Measurements from ENCODE around the gene GMPR2. TPM values are rescaled to one million over a fixed set of nuclear protein-coding genes. Genes with fewer than 3 reads are reported as not detected.
A peak's percentile ranks its signal among the peaks of the same experiment; 100 is the strongest.

Gene GMPR2
- total RNA-seq = 10 to 100 TPM; 70.6 to 71.3 TPM

GRCh38 chr14:24232645-24233537, at the start of gene GMPR2:
GMPR2 (plus strand) TSS chr14:24232929; CDS start chr14:24233254, 325 bp downstream.
- peak within 1 kb of the TSS; percentile 95 for H3K27ac Mint-ChIP-seq
- ATAC-seq (peak; percentile 57), DNase-seq (peak; percentile 54)
- H3K36me3 Mint-ChIP-seq = peaks cover 31% of the 10 kb centered on the region
- CTCF ChIA-PET = interaction anchor here (1.0 to 21.6 kb wide), 4 partner anchors 10 to 101 kb away, joined by 3 to 541 read pairs (median 14); partner anchors contain the start of genes CIDEB, DHRS1, IRF9 and LTB4R
- peaks cover 54% of the 10 kb centered on the region for H3K4me1 Mint-ChIP-seq
- no peaks in the 10 kb centered on the region for H3K27me3 Mint-ChIP-seq
- H3K4me3 Mint-ChIP-seq = peak within 1 kb of the TSS; percentile 84
- H3K9me3 Mint-ChIP-seq (ENCODE audit: low read depth) = no peaks in the 10 kb centered on the region

GRCh38 chr14:24183014-24183481, 49.7 kb upstream of the GMPR2 start:
- Mint-ChIP-seq H3K36me3 (peaks cover 16% of the 10 kb centered on the region), H3K27ac (no peak overlapping the region), H3K4me3 (no peak overlapping the region), H3K4me1 (peaks cover 14% of the 10 kb centered on the region), H3K9me3 (ENCODE audit: low read depth) (no peaks in the 10 kb centered on the region), H3K27me3 (no peaks in the 10 kb centered on the region)
- ATAC-seq = no peak
- DNase-seq = no peak
- CTCF ChIA-PET = no interaction called here

- H3K4me3 Mint-ChIP-seq = no peak overlapping the region
- no peaks in the 10 kb centered on the region for H3K27me3 Mint-ChIP-seq
- peaks cover 22% of the 10 kb centered on the region for H3K4me1 Mint-ChIP-seq
- CTCF ChIA-PET = no interaction called here
- DNase-seq (no peak), ATAC-seq (no peak)
- peaks cover 12% of the 10 kb centered on the region for H3K36me3 Mint-ChIP-seq
- H3K27ac Mint-ChIP-seq = no peak overlapping the region
- no peaks in the 10 kb centered on the region for H3K9me3 Mint-ChIP-seq (ENCODE audit: low read depth)
These were observed 48.4 kb upstream of the GMPR2 start for GRCh38 chr14:24184104-24184970.

GRCh38 chr14:24185026-24185425, 47.7 kb upstream of the GMPR2 start:
- peaks cover 12% of the 10 kb centered on the region for H3K36me3 Mint-ChIP-seq
- CTCF ChIA-PET = interaction anchor here (0.9 kb wide), 1 partner anchor 12 kb away, joined by 3 read pairs; no protein-coding TSS in a partner anchor
- peaks cover 28% of the 10 kb centered on the region for H3K4me1 Mint-ChIP-seq
- no peaks in the 10 kb centered on the region for H3K9me3 Mint-ChIP-seq (ENCODE audit: low read depth)
- no peak for ATAC-seq
- H3K27ac Mint-ChIP-seq = no peak overlapping the region
- DNase-seq = no peak
- H3K4me3 Mint-ChIP-seq = no peak overlapping the region
- no peaks in the 10 kb centered on the region for H3K27me3 Mint-ChIP-seq

DNA sequence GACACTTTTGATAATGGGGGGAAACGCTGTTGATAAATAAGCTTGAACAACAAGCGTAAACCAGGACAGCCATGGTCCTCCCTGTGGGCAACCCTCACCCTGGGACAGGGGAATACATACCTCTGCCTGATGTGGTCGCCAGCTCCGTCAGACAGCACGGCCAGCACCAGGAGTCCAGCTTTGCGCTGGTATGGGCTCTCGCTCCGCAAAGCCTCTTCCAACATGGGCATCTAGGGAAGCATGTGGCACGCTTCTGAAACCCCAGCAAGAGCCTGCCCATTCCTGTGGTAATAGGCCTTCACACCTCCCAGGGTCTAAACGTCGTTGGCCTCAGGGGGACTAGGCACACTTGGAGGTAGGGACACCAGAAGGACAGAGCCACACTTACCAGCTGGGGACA, 47.0 kb upstream of the GMPR2 start:
- CTCF ChIA-PET = interaction anchor here (0.9 kb wide), 1 partner anchor 13 kb away, joined by 3 read pairs; no protein-coding TSS in a partner anchor
- no peaks in the 10 kb centered on the region for H3K9me3 Mint-ChIP-seq (ENCODE audit: low read depth)

DNA sequence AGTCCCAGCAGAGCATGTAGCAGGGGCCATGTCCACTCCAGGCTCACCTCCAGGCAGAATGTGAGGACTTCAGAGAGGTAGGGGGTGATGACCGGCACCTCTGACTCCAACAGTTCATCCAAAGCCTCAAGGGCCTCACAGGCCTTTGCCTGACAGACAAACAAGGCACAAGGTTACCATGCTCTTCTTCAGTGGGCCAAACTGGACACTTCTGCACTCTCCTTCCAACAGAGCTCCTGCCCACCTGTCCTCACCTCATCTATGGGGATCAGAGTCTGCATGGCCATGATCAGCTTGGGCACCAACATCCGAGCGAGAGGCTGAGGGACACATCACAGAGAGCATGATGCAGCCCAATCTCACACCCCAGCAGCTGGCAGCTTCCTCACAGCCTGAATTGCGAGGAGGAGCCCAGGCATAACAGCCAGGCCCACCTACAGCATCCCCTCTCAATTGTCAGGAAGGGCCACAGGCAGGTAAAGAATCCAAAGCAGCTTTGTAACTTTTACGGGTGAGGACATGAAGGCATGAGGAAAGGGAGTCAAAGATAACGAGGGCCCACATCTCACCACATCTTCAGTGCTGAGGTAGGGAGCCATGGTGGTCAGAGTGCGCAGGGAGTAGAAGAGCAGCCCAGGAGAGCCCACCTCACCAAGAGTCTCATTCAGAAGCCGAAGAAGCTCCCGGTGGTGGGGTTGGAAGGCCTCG, 45.7 kb upstream of the GMPR2 start:
- CTCF ChIA-PET = interaction anchor here (0.6 to 2.0 kb wide), 4 partner anchors 8 to 386 kb away, joined by 3 to 9 read pairs (median 3); partner anchors contain the start of gene IRF9

More for the DNA sequence above, 47.0 kb upstream of the GMPR2 start:
- ATAC-seq (no peak), DNase-seq (no peak)
- Mint-ChIP-seq H3K4me1 (peaks cover 32% of the 10 kb centered on the region), H3K27ac (peak overlapping the region; percentile 8), H3K27me3 (no peaks in the 10 kb centered on the region), H3K4me3 (no peak overlapping the region), H3K36me3 (peaks cover 10% of the 10 kb centered on the region)

DNA sequence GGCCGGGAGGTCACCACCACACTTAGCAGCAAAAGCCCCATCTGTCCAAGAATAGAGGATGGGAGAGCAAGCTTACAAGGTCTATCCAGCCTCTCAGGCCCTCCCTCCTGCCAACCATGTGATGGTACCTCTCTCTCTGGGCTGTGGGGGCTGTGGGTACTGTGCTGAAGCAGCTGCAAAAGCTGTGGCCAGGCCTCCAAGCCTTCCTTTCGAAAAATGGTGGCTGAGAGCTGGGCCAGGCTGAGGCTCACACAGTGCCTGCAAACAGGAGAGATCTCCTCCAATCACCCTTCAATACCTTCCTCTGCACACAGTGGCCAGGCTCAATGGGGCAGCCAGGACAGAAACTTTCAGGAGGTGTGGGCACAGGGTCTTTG, 45.2 kb upstream of the GMPR2 start:
- H3K27ac Mint-ChIP-seq = peak overlapping the region; percentile 74
- no peak for ATAC-seq
- CTCF ChIA-PET = interaction anchor here (1.0 to 2.0 kb wide), 3 partner anchors 8 to 146 kb away, joined by 3 to 9 read pairs (median 3); partner anchors contain the start of gene IRF9
- no peak for DNase-seq
- H3K9me3 Mint-ChIP-seq (ENCODE audit: low read depth) = no peaks in the 10 kb centered on the region
- H3K27me3 Mint-ChIP-seq = no peaks in the 10 kb centered on the region
- peaks cover 15% of the 10 kb centered on the region for H3K36me3 Mint-ChIP-seq
- H3K4me1 Mint-ChIP-seq = peaks cover 42% of the 10 kb centered on the region
- peak overlapping the region; percentile 82 for H3K4me3 Mint-ChIP-seq

More for the DNA sequence above, 45.7 kb upstream of the GMPR2 start:
- H3K27ac Mint-ChIP-seq = no peak overlapping the region
- H3K4me1 Mint-ChIP-seq = peaks cover 36% of the 10 kb centered on the region
- H3K9me3 Mint-ChIP-seq (ENCODE audit: low read depth) = no peaks in the 10 kb centered on the region
- DNase-seq (no peak), ATAC-seq (no peak)
- peak overlapping the region; percentile 37 for H3K4me3 Mint-ChIP-seq
- H3K27me3 Mint-ChIP-seq = no peaks in the 10 kb centered on the region
- H3K36me3 Mint-ChIP-seq = peaks cover 11% of the 10 kb centered on the region

- DNase-seq (peak; percentile 97), ATAC-seq (peak; percentile 90)
- Mint-ChIP-seq H3K4me1 (peaks cover 49% of the 10 kb centered on the region), H3K9me3 (ENCODE audit: low read depth) (no peaks in the 10 kb centered on the region), H3K27ac (peak within 1 kb of the TSS; percentile 74), H3K36me3 (peaks cover 22% of the 10 kb centered on the region), H3K4me3 (peak within 1 kb of the TSS; percentile 82), H3K27me3 (no peaks in the 10 kb centered on the region)
- CTCF ChIA-PET = interaction anchor here (0.9 to 2.0 kb wide), 5 partner anchors 25 to 145 kb away, joined by 3 to 11 read pairs (median 7); partner anchors contain the start of genes CHMP4A, IRF9, MDP1 and TINF2
These were observed 44.3 kb upstream of the GMPR2 start, which contains the start of gene IPO4 for GRCh38 chr14:24188251-24189058. IPO4 (minus strand) TSS chr14:24188816; CDS start chr14:24188787, 29 bp downstream.

GRCh38 chr14:24189059-24189375, 43.7 kb upstream of the GMPR2 start:
- H3K4me3 Mint-ChIP-seq = peak overlapping the region; percentile 82
- peaks cover 24% of the 10 kb centered on the region for H3K36me3 Mint-ChIP-seq
- ATAC-seq (no peak), DNase-seq (no peak)
- peaks cover 51% of the 10 kb centered on the region for H3K4me1 Mint-ChIP-seq
- H3K27me3 Mint-ChIP-seq = no peaks in the 10 kb centered on the region
- H3K27ac Mint-ChIP-seq = peak overlapping the region; percentile 74
- H3K9me3 Mint-ChIP-seq (ENCODE audit: low read depth) = no peaks in the 10 kb centered on the region
- CTCF ChIA-PET = interaction anchor here (0.9 to 2.0 kb wide), 4 partner anchors 24 to 53 kb away, joined by 6 to 11 read pairs (median 8); partner anchors contain the start of genes CHMP4A, IRF9, MDP1 and TINF2

DNA sequence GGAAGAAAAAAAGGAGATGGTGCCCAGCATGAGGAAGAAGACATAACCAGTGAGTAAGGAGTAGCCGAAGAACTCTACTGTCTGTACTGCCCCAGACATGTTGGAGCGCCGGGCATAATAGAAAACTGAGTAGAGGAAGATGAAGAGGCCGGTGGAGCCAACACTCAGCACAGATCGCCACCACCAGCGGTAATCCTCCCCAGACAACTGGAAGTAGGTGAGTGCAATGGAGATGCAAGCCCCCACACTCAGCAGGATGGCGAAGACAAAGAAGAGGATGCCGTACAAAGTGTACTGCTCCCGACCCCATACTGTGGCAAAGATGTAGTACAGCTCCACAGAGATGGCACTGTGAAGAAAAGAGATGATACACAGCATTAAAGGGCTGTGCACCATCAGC, 43.3 kb upstream of the GMPR2 start:
- no peaks in the 10 kb centered on the region for H3K9me3 Mint-ChIP-seq (ENCODE audit: low read depth)
- H3K4me3 Mint-ChIP-seq = no peak overlapping the region
- CTCF ChIA-PET = interaction anchor here (0.9 to 2.0 kb wide), 3 partner anchors 24 to 53 kb away, joined by 6 to 11 read pairs (median 9); partner anchors contain the start of genes CHMP4A, IRF9 and TINF2
- peaks cover 55% of the 10 kb centered on the region for H3K4me1 Mint-ChIP-seq
- no peak for ATAC-seq
- DNase-seq = no peak
- no peaks in the 10 kb centered on the region for H3K27me3 Mint-ChIP-seq
- peak overlapping the region; percentile 74 for H3K27ac Mint-ChIP-seq
- peaks cover 27% of the 10 kb centered on the region for H3K36me3 Mint-ChIP-seq

DNA sequence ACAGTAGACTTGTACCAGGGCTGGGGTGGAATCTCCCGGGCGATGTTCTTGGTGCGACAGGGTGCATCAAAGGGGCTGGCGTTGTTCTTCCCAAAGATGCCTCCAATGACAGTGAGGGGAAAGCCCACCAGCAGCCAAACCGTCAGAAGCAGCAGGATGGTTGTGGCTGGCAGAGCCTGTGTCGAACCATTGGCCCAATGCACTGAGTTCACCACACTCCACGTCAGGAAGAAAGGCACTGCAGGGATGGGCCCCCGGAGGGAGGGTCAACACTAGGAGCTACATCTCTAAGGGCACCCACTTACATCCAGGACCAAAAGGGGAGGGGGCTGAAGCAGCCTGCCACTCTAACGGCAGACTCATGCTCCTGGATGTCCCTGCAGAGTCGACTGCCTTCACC, 42.3 kb upstream of the GMPR2 start:
- DNase-seq (no peak), ATAC-seq (no peak)
- CTCF ChIA-PET = no interaction called here
- H3K27me3 Mint-ChIP-seq = no peaks in the 10 kb centered on the region
- H3K36me3 Mint-ChIP-seq = peaks cover 27% of the 10 kb centered on the region
- H3K4me3 Mint-ChIP-seq = no peak overlapping the region
- H3K27ac Mint-ChIP-seq = no peak overlapping the region
- peaks cover 60% of the 10 kb centered on the region for H3K4me1 Mint-ChIP-seq
- no peaks in the 10 kb centered on the region for H3K9me3 Mint-ChIP-seq (ENCODE audit: low read depth)

DNA sequence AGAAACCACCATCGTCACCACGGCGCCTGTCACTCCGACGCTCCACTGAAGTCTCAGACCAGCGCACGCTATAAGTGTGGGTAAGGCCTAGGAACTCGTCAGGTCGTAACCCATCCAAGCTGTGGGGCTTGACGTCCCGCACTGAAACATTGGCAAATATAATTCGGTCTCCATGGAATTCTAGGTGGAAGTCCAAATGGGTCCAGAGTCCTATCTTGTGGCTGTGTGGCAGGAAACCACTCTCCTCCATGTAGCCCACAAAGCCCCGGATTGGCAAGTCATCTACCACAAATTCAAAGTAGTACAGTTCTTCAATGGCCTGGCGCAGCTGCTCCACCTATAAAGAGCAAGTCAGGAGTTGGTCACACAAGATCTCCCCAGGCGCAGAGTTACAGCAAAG, 39.8 kb upstream of the GMPR2 start:
- ATAC-seq = no peak
- no peak for DNase-seq
- H3K36me3 Mint-ChIP-seq = peaks cover 28% of the 10 kb centered on the region
- CTCF ChIA-PET = no interaction called here
- no peaks in the 10 kb centered on the region for H3K27me3 Mint-ChIP-seq
- H3K4me1 Mint-ChIP-seq = peaks cover 59% of the 10 kb centered on the region
- H3K9me3 Mint-ChIP-seq (ENCODE audit: low read depth) = no peaks in the 10 kb centered on the region
- no peak overlapping the region for H3K4me3 Mint-ChIP-seq
- no peak overlapping the region for H3K27ac Mint-ChIP-seq
